Neural cell (in vitro differentiated cells): ENCODE measurements around the gene R3HDML.

Experiments
- CTCF ChIP-seq: fragments of 450-650 bp; IDR thresholded peaks from 2 replicates; pipeline ENCODE4 v1.5.1; 2014; ENCODE audit warnings: antibody characterized with exemption, mild to moderate bottlenecking, moderate library complexity; ENCODE audit not compliant: poor library complexity, severe bottlenecking
- EP300 ChIP-seq: fragments of 450-650 bp; conservative IDR thresholded peaks from 2 replicates; pipeline ENCODE4 v1.6.1; 2014; ENCODE audit warnings: antibody characterized with exemption, mild to moderate bottlenecking, moderate library complexity; ENCODE audit not compliant: poor library complexity, severe bottlenecking
- MXI1 ChIP-seq: fragments of 450-650 bp; conservative IDR thresholded peaks from 2 replicates; pipeline ENCODE4 v1.6.1; 2014; ENCODE audit warnings: antibody characterized with exemption, mild to moderate bottlenecking; ENCODE audit not compliant: poor library complexity, severe bottlenecking
- POLR2AphosphoS5 ChIP-seq: IDR thresholded peaks from 2 replicates; pipeline ENCODE4 v1.6.1; 2012
- RAD21 ChIP-seq: fragments of 450-650 bp; conservative IDR thresholded peaks from 2 replicates; pipeline ENCODE4 v1.6.1; 2014; ENCODE audit warnings: antibody characterized with exemption, mild to moderate bottlenecking, moderate library complexity
- SMC3 ChIP-seq: fragments of 450-650 bp; conservative IDR thresholded peaks from 2 replicates; pipeline ENCODE4 v1.6.1; 2014; ENCODE audit warnings: antibody characterized with exemption, mild to moderate bottlenecking, moderate library complexity; ENCODE audit not compliant: poor library complexity
- TAF1 ChIP-seq: IDR thresholded peaks from 2 replicates; pipeline ENCODE4 v1.6.1; 2012; ENCODE audit warnings: low read depth
- TF ChIP-seq, protein P1 (sequence below): IDR thresholded peaks from 2 replicates; pipeline ENCODE4 v1.6.1; 2012; ENCODE audit warnings: borderline replicate concordance

DNA sequence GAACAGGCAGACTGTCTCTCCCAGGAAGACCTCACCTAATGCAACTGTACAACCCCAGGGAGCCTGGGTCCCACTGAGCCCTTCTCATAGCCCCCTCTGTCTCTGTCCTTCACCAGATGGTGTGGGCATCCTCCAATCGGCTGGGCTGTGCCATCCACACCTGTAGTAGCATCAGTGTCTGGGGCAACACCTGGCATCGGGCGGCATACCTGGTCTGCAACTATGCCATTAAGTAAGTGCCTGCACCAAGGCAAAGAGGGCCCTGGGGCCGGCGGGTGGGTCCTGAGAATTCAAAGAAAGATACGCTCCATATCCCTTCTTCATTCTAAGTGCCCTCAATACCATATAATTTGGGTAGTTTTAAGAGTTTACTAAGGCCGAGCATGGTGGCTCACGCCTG, 8.3 kb downstream of the R3HDML start:
- no peak for TF ChIP-seq SMC3
- no peak for TF ChIP-seq CTCF
- TF ChIP-seq, protein P1, sequence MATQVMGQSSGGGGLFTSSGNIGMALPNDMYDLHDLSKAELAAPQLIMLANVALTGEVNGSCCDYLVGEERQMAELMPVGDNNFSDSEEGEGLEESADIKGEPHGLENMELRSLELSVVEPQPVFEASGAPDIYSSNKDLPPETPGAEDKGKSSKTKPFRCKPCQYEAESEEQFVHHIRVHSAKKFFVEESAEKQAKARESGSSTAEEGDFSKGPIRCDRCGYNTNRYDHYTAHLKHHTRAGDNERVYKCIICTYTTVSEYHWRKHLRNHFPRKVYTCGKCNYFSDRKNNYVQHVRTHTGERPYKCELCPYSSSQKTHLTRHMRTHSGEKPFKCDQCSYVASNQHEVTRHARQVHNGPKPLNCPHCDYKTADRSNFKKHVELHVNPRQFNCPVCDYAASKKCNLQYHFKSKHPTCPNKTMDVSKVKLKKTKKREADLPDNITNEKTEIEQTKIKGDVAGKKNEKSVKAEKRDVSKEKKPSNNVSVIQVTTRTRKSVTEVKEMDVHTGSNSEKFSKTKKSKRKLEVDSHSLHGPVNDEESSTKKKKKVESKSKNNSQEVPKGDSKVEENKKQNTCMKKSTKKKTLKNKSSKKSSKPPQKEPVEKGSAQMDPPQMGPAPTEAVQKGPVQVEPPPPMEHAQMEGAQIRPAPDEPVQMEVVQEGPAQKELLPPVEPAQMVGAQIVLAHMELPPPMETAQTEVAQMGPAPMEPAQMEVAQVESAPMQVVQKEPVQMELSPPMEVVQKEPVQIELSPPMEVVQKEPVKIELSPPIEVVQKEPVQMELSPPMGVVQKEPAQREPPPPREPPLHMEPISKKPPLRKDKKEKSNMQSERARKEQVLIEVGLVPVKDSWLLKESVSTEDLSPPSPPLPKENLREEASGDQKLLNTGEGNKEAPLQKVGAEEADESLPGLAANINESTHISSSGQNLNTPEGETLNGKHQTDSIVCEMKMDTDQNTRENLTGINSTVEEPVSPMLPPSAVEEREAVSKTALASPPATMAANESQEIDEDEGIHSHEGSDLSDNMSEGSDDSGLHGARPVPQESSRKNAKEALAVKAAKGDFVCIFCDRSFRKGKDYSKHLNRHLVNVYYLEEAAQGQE: no peak
- TF ChIP-seq POLR2AphosphoS5: no peak
- no peak for TF ChIP-seq TAF1
- no peak for TF ChIP-seq RAD21
- TF ChIP-seq MXI1: no peak
- TF ChIP-seq EP300: no peak
